ENCODE data around the gene KRTAP5-8. TPM values are rescaled to one million over a fixed set of nuclear protein-coding genes. Genes with fewer than 3 reads are reported as not detected.

KRTAP5-8 gene
- total RNA-seq, 2 experiments from 2014 or later = not detected

- Mint-ChIP-seq H3K36me3 (ENCODE audit: low read depth) (no peaks in the 10 kb centered on the region), H3K4me3 (no peak within 1 kb of the TSS), H3K27me3 (peaks cover 17% of the 10 kb centered on the region), H3K4me1 (ENCODE audit: low read depth) (peaks cover 15% of the 10 kb centered on the region), H3K9me3 (no peaks in the 10 kb centered on the region), H3K27ac (no peak within 1 kb of the TSS)
- CTCF ChIA-PET = no interaction called here
- no peak for ATAC-seq
- POLR2A ChIA-PET = no interaction called here
- intact Hi-C loops (cut with micrococcal nuclease) = no loop called here
- TF ChIP-seq, protein P1, sequence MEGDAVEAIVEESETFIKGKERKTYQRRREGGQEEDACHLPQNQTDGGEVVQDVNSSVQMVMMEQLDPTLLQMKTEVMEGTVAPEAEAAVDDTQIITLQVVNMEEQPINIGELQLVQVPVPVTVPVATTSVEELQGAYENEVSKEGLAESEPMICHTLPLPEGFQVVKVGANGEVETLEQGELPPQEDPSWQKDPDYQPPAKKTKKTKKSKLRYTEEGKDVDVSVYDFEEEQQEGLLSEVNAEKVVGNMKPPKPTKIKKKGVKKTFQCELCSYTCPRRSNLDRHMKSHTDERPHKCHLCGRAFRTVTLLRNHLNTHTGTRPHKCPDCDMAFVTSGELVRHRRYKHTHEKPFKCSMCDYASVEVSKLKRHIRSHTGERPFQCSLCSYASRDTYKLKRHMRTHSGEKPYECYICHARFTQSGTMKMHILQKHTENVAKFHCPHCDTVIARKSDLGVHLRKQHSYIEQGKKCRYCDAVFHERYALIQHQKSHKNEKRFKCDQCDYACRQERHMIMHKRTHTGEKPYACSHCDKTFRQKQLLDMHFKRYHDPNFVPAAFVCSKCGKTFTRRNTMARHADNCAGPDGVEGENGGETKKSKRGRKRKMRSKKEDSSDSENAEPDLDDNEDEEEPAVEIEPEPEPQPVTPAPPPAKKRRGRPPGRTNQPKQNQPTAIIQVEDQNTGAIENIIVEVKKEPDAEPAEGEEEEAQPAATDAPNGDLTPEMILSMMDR (IDR thresholded peaks at IDR 0.05) = no peak
- DNase-seq = no peak
These were observed 10.3 kb downstream of the KRTAP5-8 start, which contains the start of gene KRTAP5-9 for GRCh38 chr11:71548120-71548519. TSS of gene KRTAP5-9 (plus strand) at chr11:71548420. CDS start at chr11:71548658, 238 bp downstream.

DNA sequence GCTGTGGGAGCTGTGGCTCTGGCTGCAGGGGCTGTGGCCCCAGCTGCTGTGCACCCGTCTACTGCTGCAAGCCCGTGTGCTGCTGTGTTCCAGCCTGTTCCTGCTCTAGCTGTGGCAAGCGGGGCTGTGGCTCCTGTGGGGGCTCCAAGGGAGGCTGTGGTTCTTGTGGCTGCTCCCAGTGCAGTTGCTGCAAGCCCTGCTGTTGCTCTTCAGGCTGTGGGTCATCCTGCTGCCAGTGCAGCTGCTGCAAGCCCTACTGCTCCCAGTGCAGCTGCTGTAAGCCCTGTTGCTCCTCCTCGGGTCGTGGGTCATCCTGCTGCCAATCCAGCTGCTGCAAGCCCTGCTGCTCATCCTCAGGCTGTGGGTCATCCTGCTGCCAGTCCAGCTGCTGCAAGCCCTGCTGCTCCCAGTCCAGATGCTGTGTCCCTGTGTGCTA lies 10.9 kb downstream of the KRTAP5-8 start:
- H3K27me3 Mint-ChIP-seq = peaks cover 14% of the 10 kb centered on the region
- H3K4me3 Mint-ChIP-seq = no peak overlapping the region
- DNase-seq (no peak), ATAC-seq (no peak)
- H3K9me3 Mint-ChIP-seq = no peaks in the 10 kb centered on the region
- ChIA-PET POLR2A (no interaction called here), CTCF (no interaction called here)
- no peaks in the 10 kb centered on the region for H3K36me3 Mint-ChIP-seq (ENCODE audit: low read depth)
- H3K4me1 Mint-ChIP-seq (ENCODE audit: low read depth) = peaks cover 8% of the 10 kb centered on the region
- intact Hi-C loops (cut with micrococcal nuclease) = no loop called here
- H3K27ac Mint-ChIP-seq = no peak overlapping the region
- TF ChIP-seq, protein P1 (IDR thresholded peaks at IDR 0.05) = no peak

GRCh38 chr11:71551711-71552110 lies 13.9 kb downstream of the KRTAP5-8 start:
- intact Hi-C loops (cut with micrococcal nuclease) = no loop called here
- Mint-ChIP-seq H3K4me3 (no peak overlapping the region), H3K4me1 (ENCODE audit: low read depth) (no peaks in the 10 kb centered on the region), H3K9me3 (no peaks in the 10 kb centered on the region), H3K27me3 (peaks cover 14% of the 10 kb centered on the region), H3K36me3 (ENCODE audit: low read depth) (no peaks in the 10 kb centered on the region), H3K27ac (no peak overlapping the region)
- ATAC-seq = no peak
- DNase-seq = no peak
- ChIA-PET CTCF (no interaction called here), POLR2A (no interaction called here)
- TF ChIP-seq, protein P1 (IDR thresholded peaks at IDR 0.05) = no peak

DNA sequence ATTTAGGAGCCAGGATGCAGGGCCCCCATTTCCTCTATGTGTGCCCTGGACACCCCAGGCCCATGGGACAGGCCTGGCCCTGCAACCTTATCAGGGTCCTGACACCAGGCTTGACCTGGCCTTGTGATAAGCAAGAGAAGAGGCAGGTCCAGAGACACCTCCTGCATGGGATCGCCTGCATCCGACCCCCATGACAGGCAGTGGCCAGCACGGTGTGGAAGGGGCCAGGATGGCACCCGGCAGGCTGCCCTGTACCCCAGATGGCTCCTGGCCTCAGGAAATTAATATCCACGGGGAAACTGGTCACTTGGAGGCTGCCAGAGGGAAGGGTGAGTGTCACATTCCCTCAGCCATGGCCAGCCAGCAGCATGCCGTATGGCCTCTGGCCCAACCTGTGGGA lies 17.2 kb downstream of the KRTAP5-8 start:
- no peaks in the 10 kb centered on the region for H3K4me1 Mint-ChIP-seq (ENCODE audit: low read depth)
- H3K4me3 Mint-ChIP-seq = no peak overlapping the region
- no peaks in the 10 kb centered on the region for H3K9me3 Mint-ChIP-seq
- no peaks in the 10 kb centered on the region for H3K36me3 Mint-ChIP-seq (ENCODE audit: low read depth)
- no peak for ATAC-seq
- H3K27me3 Mint-ChIP-seq = peaks cover 7% of the 10 kb centered on the region
- ChIA-PET POLR2A (no interaction called here), CTCF (no interaction called here)
- TF ChIP-seq, protein P1 (IDR thresholded peaks at IDR 0.05) = no peak
- intact Hi-C loops (cut with micrococcal nuclease) = no loop called here
- H3K27ac Mint-ChIP-seq = no peak overlapping the region
- no peak for DNase-seq

DNA sequence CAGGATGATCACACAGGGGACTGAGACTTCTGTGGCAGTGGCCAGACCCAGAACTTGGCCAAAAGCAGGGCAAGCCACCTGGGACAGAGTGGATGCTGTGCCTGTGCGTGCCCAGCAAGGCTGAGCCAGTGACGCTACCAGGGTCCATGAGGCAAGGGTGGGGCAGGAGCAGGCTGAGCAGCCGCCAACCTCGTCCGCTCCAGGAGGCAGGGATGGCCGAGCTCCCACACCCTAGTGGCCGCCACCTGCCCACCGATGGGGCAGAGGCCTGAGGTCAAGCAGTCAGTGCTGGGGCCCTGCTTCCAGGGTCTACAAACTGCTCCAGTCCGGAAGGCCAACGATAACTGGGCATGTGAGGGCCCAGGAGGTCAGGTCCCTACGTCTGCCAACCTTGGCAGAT lies 17.7 kb downstream of the KRTAP5-8 start:
- CTCF ChIA-PET = no interaction called here
- no peaks in the 10 kb centered on the region for H3K36me3 Mint-ChIP-seq (ENCODE audit: low read depth)

More for the DNA sequence above, 17.7 kb downstream of the KRTAP5-8 start:
- ATAC-seq (no peak), DNase-seq (no peak)
- intact Hi-C loops (cut with micrococcal nuclease) = no loop called here
- Mint-ChIP-seq H3K4me3 (no peak overlapping the region), H3K27me3 (peaks cover 8% of the 10 kb centered on the region), H3K4me1 (ENCODE audit: low read depth) (no peaks in the 10 kb centered on the region), H3K27ac (no peak overlapping the region), H3K9me3 (no peaks in the 10 kb centered on the region)
- POLR2A ChIA-PET = no interaction called here
- TF ChIP-seq, protein P1 (IDR thresholded peaks at IDR 0.05) = no peak

Data from activated CD8-positive, alpha-beta T cell treated with anti-CD3 and anti-CD28 coated beads for 36 hours (primary cell).